ENCODE measurements around the gene GBGT1.

GBGT1 gene

DNA sequence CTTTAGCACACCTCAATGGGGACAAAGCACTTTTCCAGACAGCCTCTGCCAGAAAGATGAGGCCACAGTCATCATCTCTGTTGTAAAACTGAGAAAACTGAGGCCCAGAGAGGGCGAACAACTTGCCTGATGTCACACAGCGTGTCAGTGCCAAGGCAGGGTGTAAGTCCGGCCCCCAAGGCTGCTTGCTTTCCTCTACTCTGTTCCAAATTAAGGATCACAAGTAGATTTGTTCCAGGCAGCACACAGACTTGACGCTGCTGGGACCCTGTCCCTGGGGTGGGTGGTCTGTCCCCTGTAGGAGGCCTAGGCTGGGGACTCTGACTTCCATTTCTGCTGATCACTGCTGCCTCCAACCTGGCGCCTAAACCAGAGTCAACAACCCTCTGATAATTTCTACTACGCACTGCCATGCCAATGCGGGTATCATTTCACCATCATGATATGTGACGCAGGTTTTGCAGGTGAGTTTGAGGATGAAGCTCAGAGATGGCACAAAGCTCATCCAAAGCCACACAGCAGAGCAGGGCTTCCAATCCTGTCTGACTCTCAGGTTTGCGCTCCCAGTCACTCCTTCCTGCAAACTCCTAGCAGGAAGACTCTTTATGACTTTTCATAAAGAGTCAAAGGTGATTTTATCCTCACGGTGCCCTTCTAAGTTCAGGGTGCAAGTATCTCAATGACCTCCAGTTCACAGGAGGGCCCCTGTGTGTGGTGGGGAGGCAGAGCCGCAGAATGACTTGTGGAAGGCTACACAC lies 29.1 kb downstream of the GBGT1 start:
- H3K9me3 ChIP-seq (ENCODE audit: control insufficient read depth, insufficient read depth, low read length) = no peaks in the 10 kb centered on the region
- H3K4me1 ChIP-seq (ENCODE audit: control insufficient read depth, insufficient read depth, low read length) = 0 out of 2 replicates have a peak, but pooled peaks cover 7% of the 10 kb centered on the region
- H3K36me3 ChIP-seq (ENCODE audit: control insufficient read depth, insufficient read depth, low read length) = no peaks in the 10 kb centered on the region
- H3K27ac ChIP-seq (ENCODE audit: low read length) = no peak overlapping the region
- no peaks in the 10 kb centered on the region for H3K27me3 ChIP-seq (ENCODE audit: control insufficient read depth, insufficient read depth, low read length)
- no peak for DNase-seq (ENCODE audit: low read depth, low spot score)
- no peak overlapping the region for H3K4me3 ChIP-seq (ENCODE audit: low read length)
- no CpG with 5 or more reads among the region's 11 CpGs for WGBS (ENCODE audit: insufficient coverage, insufficient read length)

DNA sequence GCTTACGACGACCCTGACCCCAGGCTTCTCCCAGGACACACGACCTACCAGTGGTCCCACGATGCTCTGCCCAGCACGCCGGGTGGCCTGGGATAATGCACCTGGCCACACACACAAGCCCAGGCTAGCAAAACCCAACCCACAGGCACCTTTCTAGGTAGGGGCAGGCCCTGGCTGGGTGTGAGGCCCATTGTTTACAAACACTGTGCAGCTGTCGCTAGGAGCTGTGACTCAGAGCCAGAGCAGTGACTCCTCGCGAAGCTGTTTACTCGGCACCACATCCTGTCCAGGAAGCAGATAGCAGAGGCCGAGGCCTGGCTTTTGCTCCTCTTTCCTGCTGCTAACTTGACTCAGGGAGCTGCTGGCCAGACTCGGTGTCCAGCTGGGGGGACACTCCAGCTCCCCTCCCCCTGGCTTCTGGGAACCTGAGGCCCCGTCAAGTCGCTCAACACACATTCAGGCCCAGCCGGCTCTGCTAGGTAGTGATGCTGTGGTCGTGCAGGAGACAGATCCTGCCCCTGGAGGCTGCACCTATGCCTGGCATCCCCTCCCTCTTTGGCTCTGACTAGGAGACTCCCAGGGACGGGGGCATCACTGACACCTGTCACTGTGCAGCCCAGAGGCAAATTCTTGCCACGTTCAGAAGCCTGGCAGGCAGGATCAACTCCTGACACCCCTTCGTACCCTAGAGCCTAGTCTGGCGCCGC lies 29.9 kb downstream of the GBGT1 start:
- Histone ChIP-seq H3K4me3 (ENCODE audit: low read length) (no peak overlapping the region), H3K9me3 (ENCODE audit: control insufficient read depth, insufficient read depth, low read length) (no peaks in the 10 kb centered on the region), H3K4me1 (ENCODE audit: control insufficient read depth, insufficient read depth, low read length) (0 out of 2 replicates have a peak, but pooled peaks cover 7% of the 10 kb centered on the region), H3K27me3 (ENCODE audit: control insufficient read depth, insufficient read depth, low read length) (no peaks in the 10 kb centered on the region), H3K36me3 (ENCODE audit: control insufficient read depth, insufficient read depth, low read length) (no peaks in the 10 kb centered on the region), H3K27ac (ENCODE audit: low read length) (no peak overlapping the region)
- no peak for DNase-seq (ENCODE audit: low read depth, low spot score)
- WGBS (ENCODE audit: insufficient coverage, insufficient read length) = no CpG with 5 or more reads among the region's 21 CpGs

DNA sequence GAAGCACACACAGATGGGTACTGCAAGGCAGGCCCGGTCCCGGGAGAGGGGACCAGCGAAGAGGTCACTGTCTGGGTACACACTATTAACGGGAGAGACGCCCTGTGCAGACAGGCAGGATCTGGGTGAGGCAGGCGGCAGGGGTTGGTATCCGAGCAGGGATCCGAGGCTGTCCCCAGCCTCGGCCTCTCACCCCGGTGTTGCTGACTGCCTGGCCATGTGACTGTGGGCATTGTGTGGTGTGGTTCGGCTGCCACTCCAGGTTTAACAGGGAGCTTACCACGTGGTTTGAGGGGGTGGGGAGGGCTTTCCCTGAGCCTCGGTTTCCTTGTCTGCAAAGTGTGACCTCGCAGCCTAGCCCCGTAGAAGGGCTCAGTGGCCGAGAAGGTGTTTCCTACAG lies 31.5 kb downstream of the GBGT1 start:
- H3K27me3 ChIP-seq (ENCODE audit: control insufficient read depth, insufficient read depth, low read length) = no peaks in the 10 kb centered on the region
- H3K4me3 ChIP-seq (ENCODE audit: low read length) = no peak overlapping the region
- 0 out of 2 replicates have a peak, but pooled peaks cover 7% of the 10 kb centered on the region for H3K4me1 ChIP-seq (ENCODE audit: control insufficient read depth, insufficient read depth, low read length)
- H3K9me3 ChIP-seq (ENCODE audit: control insufficient read depth, insufficient read depth, low read length) = no peaks in the 10 kb centered on the region
- no CpG with 5 or more reads among the region's 16 CpGs for WGBS (ENCODE audit: insufficient coverage, insufficient read length)
- no peak for DNase-seq (ENCODE audit: low read depth, low spot score)
- H3K36me3 ChIP-seq (ENCODE audit: control insufficient read depth, insufficient read depth, low read length) = no peaks in the 10 kb centered on the region
- no peak overlapping the region for H3K27ac ChIP-seq (ENCODE audit: low read length)

DNA sequence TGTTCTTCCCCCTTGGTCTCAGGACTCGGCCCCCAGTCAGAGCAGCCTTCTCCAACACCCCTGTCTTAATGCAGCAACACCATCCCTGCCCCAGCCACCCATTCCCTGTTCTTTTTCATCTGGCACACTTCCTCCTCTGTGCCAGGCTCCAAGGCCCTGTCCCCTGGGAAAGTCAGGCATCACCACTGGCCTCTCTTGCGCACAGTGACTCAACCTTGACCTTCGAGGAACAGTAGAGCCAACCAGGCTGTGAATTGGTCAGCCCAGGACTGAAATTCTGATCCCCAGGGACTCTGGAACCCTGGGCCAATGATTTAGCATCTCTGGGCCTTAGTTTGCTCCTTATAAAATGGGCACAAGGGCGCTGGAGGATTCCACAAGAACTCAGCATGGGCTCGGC lies 32.2 kb downstream of the GBGT1 start:
- H3K27ac ChIP-seq (ENCODE audit: low read length) = no peak overlapping the region
- H3K27me3 ChIP-seq (ENCODE audit: control insufficient read depth, insufficient read depth, low read length) = no peaks in the 10 kb centered on the region
- no peaks in the 10 kb centered on the region for H3K9me3 ChIP-seq (ENCODE audit: control insufficient read depth, insufficient read depth, low read length)
- no CpG with 5 or more reads among the region's 5 CpGs for WGBS (ENCODE audit: insufficient coverage, insufficient read length)
- 0 out of 2 replicates have a peak, but pooled peaks cover 7% of the 10 kb centered on the region for H3K4me1 ChIP-seq (ENCODE audit: control insufficient read depth, insufficient read depth, low read length)
- H3K4me3 ChIP-seq (ENCODE audit: low read length) = no peak overlapping the region
- H3K36me3 ChIP-seq (ENCODE audit: control insufficient read depth, insufficient read depth, low read length) = no peaks in the 10 kb centered on the region
- DNase-seq (ENCODE audit: low read depth, low spot score) = no peak

DNA sequence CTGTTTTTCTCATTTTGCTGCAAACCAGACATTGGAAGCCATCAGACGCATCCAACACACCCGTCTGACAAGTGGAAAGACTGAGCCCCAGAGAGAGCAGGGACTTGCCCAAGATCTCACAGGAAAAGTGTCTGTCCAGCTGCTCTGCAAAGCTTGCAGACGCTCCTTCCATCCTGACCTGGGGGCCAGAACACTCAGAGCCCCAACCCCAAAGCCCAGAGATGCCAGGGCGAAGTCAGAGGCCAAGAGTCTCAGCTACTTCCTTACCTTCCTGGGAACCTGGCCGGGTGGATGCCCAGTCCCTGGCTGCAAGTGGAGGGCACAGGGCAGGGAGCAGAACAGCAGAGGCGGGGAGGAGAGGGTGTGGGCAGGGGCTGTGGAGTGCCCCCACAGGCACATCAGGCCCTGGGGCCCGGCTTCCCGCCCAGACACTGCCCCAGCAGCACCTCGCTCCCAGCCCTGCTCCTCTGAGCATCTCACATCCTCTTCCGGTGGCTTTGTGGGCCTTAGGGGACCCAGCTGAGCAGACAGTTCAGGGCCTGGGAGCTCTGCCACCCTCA lies 32.9 kb downstream of the GBGT1 start:
- Histone ChIP-seq H3K27ac (ENCODE audit: low read length) (no peak overlapping the region), H3K27me3 (ENCODE audit: control insufficient read depth, insufficient read depth, low read length) (no peaks in the 10 kb centered on the region), H3K4me3 (ENCODE audit: low read length) (no peak overlapping the region), H3K4me1 (ENCODE audit: control insufficient read depth, insufficient read depth, low read length) (0 out of 2 replicates have a peak, but pooled peaks cover 7% of the 10 kb centered on the region), H3K9me3 (ENCODE audit: control insufficient read depth, insufficient read depth, low read length) (no peaks in the 10 kb centered on the region), H3K36me3 (ENCODE audit: control insufficient read depth, insufficient read depth, low read length) (no peaks in the 10 kb centered on the region)
- WGBS (ENCODE audit: insufficient coverage, insufficient read length) = no CpG with 5 or more reads among the region's 10 CpGs
- no peak for DNase-seq (ENCODE audit: low read depth, low spot score)

DNA sequence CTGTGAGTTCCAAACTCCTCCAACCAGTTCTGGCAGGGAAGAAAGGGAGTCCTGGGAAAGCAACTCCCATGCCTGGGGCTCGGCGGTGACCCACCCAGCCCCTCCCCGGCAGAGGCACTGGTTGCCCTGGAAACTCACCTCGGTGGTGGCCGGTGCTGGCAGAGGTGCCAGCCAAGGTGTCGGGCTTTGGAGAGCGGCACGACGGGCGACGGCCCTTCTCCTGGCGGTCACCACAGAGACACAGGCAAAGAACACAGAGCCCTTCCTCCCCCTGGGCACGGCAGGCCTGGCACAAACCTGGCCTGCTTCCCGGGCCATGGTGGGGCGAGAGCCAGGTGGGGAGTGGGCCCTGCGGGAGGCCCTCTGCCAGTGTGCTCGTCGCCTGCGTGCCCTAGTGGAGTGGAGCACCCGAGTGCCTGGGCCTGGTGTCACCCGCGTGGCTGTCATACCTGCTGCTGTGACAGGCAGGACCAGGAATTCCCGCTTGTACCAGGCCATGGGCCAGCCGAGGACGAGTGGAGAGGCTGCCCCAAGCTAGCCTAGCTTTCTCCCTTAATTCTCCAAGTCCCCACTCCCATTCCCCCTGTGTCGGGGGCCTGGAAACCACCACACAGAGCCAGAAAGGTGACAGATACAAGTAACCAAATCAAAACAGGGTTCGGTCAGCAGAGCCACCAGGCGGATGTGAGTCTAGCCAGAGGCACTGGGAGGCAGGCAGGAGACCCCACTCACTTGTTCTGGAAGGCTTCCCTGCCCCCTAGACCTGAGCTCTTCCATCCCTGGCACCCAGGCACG lies 34.5 kb downstream of the GBGT1 start:
- H3K4me1 ChIP-seq (ENCODE audit: control insufficient read depth, insufficient read depth, low read length) = 0 out of 2 replicates have a peak, but pooled peaks cover 7% of the 10 kb centered on the region
- no CpG with 5 or more reads among the region's 29 CpGs for WGBS (ENCODE audit: insufficient coverage, insufficient read length)

DNA sequence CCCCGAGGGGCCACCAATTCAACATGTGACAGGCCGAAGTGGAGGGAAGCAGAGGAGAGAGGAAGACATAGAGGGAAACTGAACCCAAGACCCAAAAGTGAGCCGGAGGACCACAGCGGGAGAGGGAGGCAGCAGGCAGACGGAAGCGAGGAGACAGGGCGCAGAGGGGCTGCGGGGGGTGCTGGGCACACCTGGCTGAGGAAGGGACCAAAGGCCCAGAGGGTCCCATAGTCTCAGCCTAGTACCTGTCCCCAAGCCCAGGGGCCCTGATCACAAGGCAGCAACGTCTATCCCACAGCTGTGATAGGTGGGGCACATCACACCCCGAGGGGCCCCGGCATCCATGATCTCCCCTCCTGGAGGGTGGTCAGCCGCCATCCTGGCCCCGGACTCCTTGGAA lies 35.6 kb downstream of the GBGT1 start:
- DNase-seq (ENCODE audit: low read depth, low spot score) = no peak
- Histone ChIP-seq H3K36me3 (ENCODE audit: control insufficient read depth, insufficient read depth, low read length) (no peaks in the 10 kb centered on the region), H3K4me3 (ENCODE audit: low read length) (no peak overlapping the region), H3K4me1 (ENCODE audit: control insufficient read depth, insufficient read depth, low read length) (0 out of 2 replicates have a peak, but pooled peaks cover 2% of the 10 kb centered on the region), H3K9me3 (ENCODE audit: control insufficient read depth, insufficient read depth, low read length) (no peaks in the 10 kb centered on the region), H3K27ac (ENCODE audit: low read length) (no peak overlapping the region), H3K27me3 (ENCODE audit: control insufficient read depth, insufficient read depth, low read length) (no peaks in the 10 kb centered on the region)
- WGBS (ENCODE audit: insufficient coverage, insufficient read length) = no CpG with 5 or more reads among the region's 13 CpGs

More for the DNA sequence above, 34.5 kb downstream of the GBGT1 start:
- Histone ChIP-seq H3K36me3 (ENCODE audit: control insufficient read depth, insufficient read depth, low read length) (no peaks in the 10 kb centered on the region), H3K4me3 (ENCODE audit: low read length) (no peak overlapping the region), H3K27me3 (ENCODE audit: control insufficient read depth, insufficient read depth, low read length) (no peaks in the 10 kb centered on the region), H3K9me3 (ENCODE audit: control insufficient read depth, insufficient read depth, low read length) (no peaks in the 10 kb centered on the region), H3K27ac (ENCODE audit: low read length) (no peak overlapping the region)
- DNase-seq (ENCODE audit: low read depth, low spot score) = no peak

DNA sequence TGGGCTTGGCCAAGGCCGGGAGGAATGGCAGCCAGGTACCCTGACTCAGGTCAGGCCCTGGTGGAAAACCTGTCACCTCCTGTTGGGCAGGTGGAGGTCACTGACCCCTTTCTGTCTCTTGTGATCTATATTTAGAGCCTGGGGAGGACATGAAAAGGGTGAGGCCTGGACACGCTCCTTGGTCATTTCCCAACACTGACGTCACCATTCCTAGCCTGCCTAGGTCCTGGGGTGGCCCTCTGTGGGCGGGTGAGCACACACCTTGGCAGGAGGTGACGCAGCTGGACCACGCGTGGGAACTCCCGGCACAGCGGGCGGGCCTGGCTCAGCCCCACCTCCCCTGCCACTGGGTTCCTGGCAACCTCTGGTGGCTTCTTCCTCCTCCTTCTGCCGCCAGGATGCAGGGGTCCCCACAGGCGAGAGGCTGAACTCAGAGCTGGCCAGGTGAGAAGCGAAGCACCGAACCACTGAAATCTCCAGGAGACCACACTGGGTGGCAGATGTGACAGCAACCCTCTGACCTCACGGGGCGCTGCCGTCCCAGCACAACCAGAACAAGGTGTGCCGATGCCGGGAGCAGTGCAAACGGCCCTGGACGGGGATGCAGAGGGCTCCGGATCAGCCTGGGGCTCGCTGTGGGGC lies 36.3 kb downstream of the GBGT1 start:
- no CpG with 5 or more reads among the region's 23 CpGs for WGBS (ENCODE audit: insufficient coverage, insufficient read length)
- no peak for DNase-seq (ENCODE audit: low read depth, low spot score)
- no peak overlapping the region for H3K27ac ChIP-seq (ENCODE audit: low read length)
- no peaks in the 10 kb centered on the region for H3K9me3 ChIP-seq (ENCODE audit: control insufficient read depth, insufficient read depth, low read length)
- no peaks in the 10 kb centered on the region for H3K36me3 ChIP-seq (ENCODE audit: control insufficient read depth, insufficient read depth, low read length)
- H3K4me1 ChIP-seq (ENCODE audit: control insufficient read depth, insufficient read depth, low read length) = no peaks in the 10 kb centered on the region
- no peak overlapping the region for H3K4me3 ChIP-seq (ENCODE audit: low read length)
- no peaks in the 10 kb centered on the region for H3K27me3 ChIP-seq (ENCODE audit: control insufficient read depth, insufficient read depth, low read length)

DNA sequence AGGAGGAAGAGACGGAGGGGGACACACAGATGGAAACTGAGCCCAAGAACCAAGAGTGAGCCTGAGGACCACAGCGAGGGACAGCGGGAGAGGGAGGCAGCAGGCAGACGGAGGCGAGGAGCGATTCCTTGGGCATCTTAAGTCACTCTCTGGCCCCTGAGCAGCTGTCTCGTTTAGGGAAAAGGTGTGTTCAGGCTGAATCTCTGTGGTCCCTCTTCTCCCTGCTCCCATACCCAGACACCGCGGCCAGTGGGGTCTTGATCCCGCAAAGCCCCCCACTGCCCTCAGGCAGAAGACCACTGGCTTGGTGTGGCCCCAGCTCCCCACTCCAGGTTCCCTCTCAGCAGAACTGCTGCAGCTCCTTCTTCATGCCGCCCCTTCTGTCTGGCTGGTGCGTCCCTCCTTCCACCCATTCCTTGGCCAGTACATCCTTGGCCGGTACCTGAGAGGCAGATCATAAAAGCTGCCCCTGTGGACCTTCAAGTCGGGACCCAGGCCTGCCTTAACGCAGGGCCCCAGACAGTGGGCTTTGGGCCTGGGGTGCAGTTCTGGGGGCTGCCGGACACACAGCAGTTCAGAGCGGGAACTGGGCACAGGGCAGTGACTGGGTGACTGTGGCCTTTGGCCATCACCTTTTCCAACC lies 36.9 kb downstream of the GBGT1 start:
- no peaks in the 10 kb centered on the region for H3K9me3 ChIP-seq (ENCODE audit: control insufficient read depth, insufficient read depth, low read length)
- WGBS (ENCODE audit: insufficient coverage, insufficient read length) = no CpG with 5 or more reads among the region's 17 CpGs
- no peak overlapping the region for H3K27ac ChIP-seq (ENCODE audit: low read length)
- no peaks in the 10 kb centered on the region for H3K27me3 ChIP-seq (ENCODE audit: control insufficient read depth, insufficient read depth, low read length)
- no peaks in the 10 kb centered on the region for H3K4me1 ChIP-seq (ENCODE audit: control insufficient read depth, insufficient read depth, low read length)
- H3K4me3 ChIP-seq (ENCODE audit: low read length) = no peak overlapping the region
- H3K36me3 ChIP-seq (ENCODE audit: control insufficient read depth, insufficient read depth, low read length) = no peaks in the 10 kb centered on the region
- no peak for DNase-seq (ENCODE audit: low read depth, low spot score)

Measured in iPS DF 6.9 (cell line).